GM19395 (cell line): ENCODE measurements around the gene DUOXA1.
"Not testable (repeated sequence)": the region's sequence is repeated elsewhere in the genome, so short reads cannot be mapped to it uniquely, and the experiment has no call there.

Source experiments
- ATAC-seq: cut with Tn5 transposase; IDR thresholded peaks from one replicate; pipeline ENCODE4 v1.9.1; 2021; ENCODE audit warnings: mild to moderate bottlenecking, moderate library complexity; ENCODE audit not compliant: unreplicated experiment

DUOXA1 gene

GRCh38 chr15:45151998-45152828 is 22.5 kb upstream of the DUOXA1 start:
- no peak for ATAC-seq

GRCh38 chr15:45150997-45151396 is 21.3 kb upstream of the DUOXA1 start:
- no peak for ATAC-seq

- ATAC-seq, result no peak
Measured at GRCh38 chr15:45150481-45150880, 20.8 kb upstream of the DUOXA1 start.

GRCh38 chr15:45149060-45149459 is 19.4 kb upstream of the DUOXA1 start:
- ATAC-seq, result no peak

GRCh38 chr15:45148076-45149059 is 18.7 kb upstream of the DUOXA1 start:
- no peak for ATAC-seq

GRCh38 chr15:45147606-45148005 is 17.9 kb upstream of the DUOXA1 start:
- ATAC-seq, result no peak

GRCh38 chr15:45146405-45146804 is 16.7 kb upstream of the DUOXA1 start:
- no peak for ATAC-seq

GRCh38 chr15:45144775-45145174 is 15.1 kb upstream of the DUOXA1 start:
- ATAC-seq, result no peak

- no peak for ATAC-seq
Measured at GRCh38 chr15:45143946-45144345, 14.3 kb upstream of the DUOXA1 start.

GRCh38 chr15:45143056-45143455 is 13.4 kb upstream of the DUOXA1 start:
- no peak for ATAC-seq

- ATAC-seq, result no peak
Measured at GRCh38 chr15:45141386-45141785, 11.7 kb upstream of the DUOXA1 start.

- no peak for ATAC-seq
Measured at GRCh38 chr15:45140557-45141250, 11.0 kb upstream of the DUOXA1 start.

GRCh38 chr15:45139770-45140169 is 10.1 kb upstream of the DUOXA1 start:
- ATAC-seq, result no peak

GRCh38 chr15:45138814-45139765 is 9.4 kb upstream of the DUOXA1 start:
- no peak for ATAC-seq

GRCh38 chr15:45137703-45138102 is 8.0 kb upstream of the DUOXA1 start:
- no peak for ATAC-seq

GRCh38 chr15:45136378-45136764 is 6.7 kb upstream of the DUOXA1 start:
- ATAC-seq, result no peak

- not testable (repeated sequence) for ATAC-seq
Measured at GRCh38 chr15:45135705-45136377, 6.2 kb upstream of the DUOXA1 start.

GRCh38 chr15:45134682-45135604 is 5.3 kb upstream of the DUOXA1 start:
- no peak for ATAC-seq
